ENCODE results near the gene CTBP2. TPM values are rescaled to one million over a fixed set of nuclear protein-coding genes. Genes with fewer than 3 reads are reported as not detected.
A peak's percentile ranks its signal among the peaks of the same experiment; 100 is the strongest.

CTBP2 gene
- polyA plus RNA-seq, 1 donor (not counting 4 experiments of a cell fraction or from before 2014, with no cell fraction given): 76.0 TPM

DNA sequence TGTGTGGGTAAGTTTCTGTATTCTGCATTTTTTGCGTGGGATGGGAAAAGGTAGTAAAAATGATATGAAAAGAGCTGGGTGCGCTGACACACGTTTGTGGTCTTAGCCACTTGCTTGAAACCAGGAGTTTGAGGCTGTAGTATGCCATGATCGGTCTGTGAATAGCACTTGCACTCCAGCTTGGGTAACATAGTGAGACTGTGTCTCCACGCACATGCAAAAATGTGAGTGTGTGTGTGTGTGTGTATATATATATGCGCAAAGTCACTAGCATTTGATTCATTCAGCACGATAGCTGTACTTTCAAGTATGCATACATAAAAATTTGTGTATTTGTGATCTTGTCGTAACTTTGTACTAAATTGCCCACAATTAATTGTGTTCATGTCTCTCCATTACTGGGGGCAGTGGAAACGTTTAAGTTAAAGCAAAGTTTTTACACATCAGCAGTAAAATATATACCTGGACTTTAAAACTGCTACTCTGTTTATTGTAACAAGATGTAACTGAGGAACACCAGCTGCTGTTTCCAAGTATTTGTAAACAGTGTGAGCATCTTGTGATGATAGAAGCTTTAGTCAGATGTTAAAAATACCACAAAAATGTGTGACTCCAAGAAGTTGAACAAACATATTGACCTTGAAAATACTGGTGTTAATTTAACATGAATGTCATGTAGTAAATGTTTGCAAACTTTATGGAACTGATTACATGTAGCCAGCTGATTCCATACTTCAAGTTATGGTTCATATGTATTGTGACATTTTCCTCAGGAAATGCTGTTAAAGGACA lies 216.9 kb downstream of the CTBP2 start:
- H3K36me3 ChIP-seq (ENCODE audit: control insufficient read depth in 2 of 2, extremely low read depth in 1 of 2, insufficient read depth in 2 of 2, low read length in 2 of 2): peaks cover 5 to 12% of the 10 kb centered on the region in 2 experiments
- no peak for FAIRE-seq
- peaks cover 13% of the 10 kb centered on the region for H3K4me1 ChIP-seq (ENCODE audit: control insufficient read depth, extremely low read depth, insufficient read depth, low read length)
- no peak overlapping the region for H3K4me3 ChIP-seq (ENCODE audit: control insufficient read depth in 2 of 3, extremely low read depth in 1 of 3, insufficient read depth in 2 of 3, low read depth in 1 of 3, low read length in 3 of 3)
- TF ChIP-seq, protein P1, sequence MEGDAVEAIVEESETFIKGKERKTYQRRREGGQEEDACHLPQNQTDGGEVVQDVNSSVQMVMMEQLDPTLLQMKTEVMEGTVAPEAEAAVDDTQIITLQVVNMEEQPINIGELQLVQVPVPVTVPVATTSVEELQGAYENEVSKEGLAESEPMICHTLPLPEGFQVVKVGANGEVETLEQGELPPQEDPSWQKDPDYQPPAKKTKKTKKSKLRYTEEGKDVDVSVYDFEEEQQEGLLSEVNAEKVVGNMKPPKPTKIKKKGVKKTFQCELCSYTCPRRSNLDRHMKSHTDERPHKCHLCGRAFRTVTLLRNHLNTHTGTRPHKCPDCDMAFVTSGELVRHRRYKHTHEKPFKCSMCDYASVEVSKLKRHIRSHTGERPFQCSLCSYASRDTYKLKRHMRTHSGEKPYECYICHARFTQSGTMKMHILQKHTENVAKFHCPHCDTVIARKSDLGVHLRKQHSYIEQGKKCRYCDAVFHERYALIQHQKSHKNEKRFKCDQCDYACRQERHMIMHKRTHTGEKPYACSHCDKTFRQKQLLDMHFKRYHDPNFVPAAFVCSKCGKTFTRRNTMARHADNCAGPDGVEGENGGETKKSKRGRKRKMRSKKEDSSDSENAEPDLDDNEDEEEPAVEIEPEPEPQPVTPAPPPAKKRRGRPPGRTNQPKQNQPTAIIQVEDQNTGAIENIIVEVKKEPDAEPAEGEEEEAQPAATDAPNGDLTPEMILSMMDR (optimal IDR thresholded peaks at IDR 0.05 in 1 of 3, IDR thresholded peaks at IDR 0.05 in 1 of 3, conservative IDR thresholded peaks at IDR 0.05 in 1 of 3; ENCODE audit: extremely low read depth in 1 of 3, insufficient read depth in 2 of 3, low read length in 3 of 3): no peak
- no peak for TF ChIP-seq EZH2 (IDR thresholded peaks at IDR 0.05; ENCODE audit: low read length)
- no peaks in the 10 kb centered on the region for H3K9me3 ChIP-seq (ENCODE audit: control insufficient read depth, low read depth, low read length)
- no peak overlapping the region for H2AFZ ChIP-seq (ENCODE audit: control insufficient read depth, low read length)
- H4K20me1 ChIP-seq (ENCODE audit: control insufficient read depth, extremely low read depth, insufficient read depth, low read length): peaks cover 5% of the 10 kb centered on the region
- no peak for DNase-seq (ENCODE audit: low read depth, low spot score)
- no peak overlapping the region for H3K4me2 ChIP-seq (ENCODE audit: control insufficient read depth, extremely low read depth, insufficient read depth, low read depth, low read length)
- H3K27ac ChIP-seq (ENCODE audit: control insufficient read depth, insufficient read depth, low read length): peak overlapping the region; percentile 53
- H3K27me3 ChIP-seq (ENCODE audit: control insufficient read depth, extremely low read depth, insufficient read depth, low read length): no peaks in the 10 kb centered on the region
- H3K9ac ChIP-seq (ENCODE audit: control insufficient read depth, extremely low read depth, insufficient read depth, low read length): no peak overlapping the region
- H3K9me1 ChIP-seq (ENCODE audit: control insufficient read depth, extremely low read depth, insufficient read depth, low read length): no peaks in the 10 kb centered on the region
- peaks cover 72% of the 10 kb centered on the region for H3K79me2 ChIP-seq (ENCODE audit: control insufficient read depth, insufficient read depth, low read length)
- dilution Hi-C loops (cut with MboI; ENCODE audit: extremely low pct_ligation_motif_present, low sequenced_read_pairs): no loop called here

DNA sequence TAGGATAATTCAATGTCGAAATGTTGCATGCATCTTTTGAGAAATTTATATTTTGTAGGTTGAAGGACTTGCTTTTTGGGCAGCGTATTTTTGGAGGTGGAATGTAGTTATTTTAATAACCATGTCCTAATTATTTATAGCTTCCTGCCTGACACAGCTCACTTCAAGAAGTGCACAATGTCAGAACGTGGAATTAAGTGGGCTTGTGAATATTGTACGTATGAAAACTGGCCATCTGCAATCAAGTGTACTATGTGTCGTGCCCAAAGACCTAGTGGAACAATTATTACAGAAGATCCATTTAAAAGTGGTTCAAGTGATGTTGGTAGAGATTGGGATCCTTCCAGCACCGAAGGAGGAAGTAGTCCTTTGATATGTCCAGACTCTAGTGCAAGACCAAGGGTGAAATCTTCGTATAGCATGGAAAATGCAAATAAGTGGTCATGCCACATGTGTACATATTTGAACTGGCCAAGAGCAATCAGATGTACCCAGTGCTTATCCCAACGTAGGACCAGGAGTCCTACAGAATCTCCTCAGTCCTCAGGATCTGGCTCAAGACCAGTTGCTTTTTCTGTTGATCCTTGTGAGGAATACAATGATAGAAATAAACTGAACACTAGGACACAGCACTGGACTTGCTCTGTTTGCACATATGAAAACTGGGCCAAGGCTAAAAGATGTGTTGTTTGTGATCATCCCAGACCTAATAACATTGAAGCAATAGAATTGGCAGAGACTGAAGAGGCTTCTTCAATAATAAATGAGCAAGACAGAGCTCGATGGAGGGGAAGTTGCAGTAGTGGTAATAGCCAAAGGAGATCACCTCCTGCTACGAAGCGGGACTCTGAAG lies 217.8 kb downstream of the CTBP2 start:
- FAIRE-seq: no peak
- dilution Hi-C loops (cut with MboI; ENCODE audit: extremely low pct_ligation_motif_present, low sequenced_read_pairs): no loop called here
- peaks cover 74% of the 10 kb centered on the region for H3K79me2 ChIP-seq (ENCODE audit: control insufficient read depth, insufficient read depth, low read length)
- no peaks in the 10 kb centered on the region for H3K27me3 ChIP-seq (ENCODE audit: control insufficient read depth, extremely low read depth, insufficient read depth, low read length)
- TF ChIP-seq, protein P1 (optimal IDR thresholded peaks at IDR 0.05 in 1 of 3, IDR thresholded peaks at IDR 0.05 in 1 of 3, conservative IDR thresholded peaks at IDR 0.05 in 1 of 3; ENCODE audit: extremely low read depth in 1 of 3, insufficient read depth in 2 of 3, low read length in 3 of 3): no peak
- TF ChIP-seq EZH2 (IDR thresholded peaks at IDR 0.05; ENCODE audit: low read length): no peak
- H3K9me1 ChIP-seq (ENCODE audit: control insufficient read depth, extremely low read depth, insufficient read depth, low read length): no peaks in the 10 kb centered on the region
- H3K9me3 ChIP-seq (ENCODE audit: control insufficient read depth, low read depth, low read length): no peaks in the 10 kb centered on the region
- peak overlapping the region; percentile 53 for H3K27ac ChIP-seq (ENCODE audit: control insufficient read depth, insufficient read depth, low read length)
- no peak overlapping the region for H3K9ac ChIP-seq (ENCODE audit: control insufficient read depth, extremely low read depth, insufficient read depth, low read length)
- peaks cover 13% of the 10 kb centered on the region for H3K4me1 ChIP-seq (ENCODE audit: control insufficient read depth, extremely low read depth, insufficient read depth, low read length)
- H3K4me2 ChIP-seq (ENCODE audit: control insufficient read depth, extremely low read depth, insufficient read depth, low read depth, low read length): no peak overlapping the region
- peaks cover 5 to 12% of the 10 kb centered on the region in 2 experiments for H3K36me3 ChIP-seq (ENCODE audit: control insufficient read depth in 2 of 2, extremely low read depth in 1 of 2, insufficient read depth in 2 of 2, low read length in 2 of 2)
- H2AFZ ChIP-seq (ENCODE audit: control insufficient read depth, low read length): no peak overlapping the region
- no peak for DNase-seq (ENCODE audit: low read depth, low spot score)
- H3K4me3 ChIP-seq (ENCODE audit: control insufficient read depth in 2 of 3, extremely low read depth in 1 of 3, insufficient read depth in 2 of 3, low read depth in 1 of 3, low read length in 3 of 3): no peak overlapping the region
- peaks cover 8% of the 10 kb centered on the region for H4K20me1 ChIP-seq (ENCODE audit: control insufficient read depth, extremely low read depth, insufficient read depth, low read length)

Data from keratinocyte (primary cell).